ENCODE measurements around the gene CBX7.

The CBX7 gene

GRCh38 chr22:39152511-39153219 is at the start of gene CBX7:
Gene CBX7, minus strand, starts transcription at chr22:39152680. Its CDS starts 236 bp downstream, at chr22:39152444.
- peak; percentile 81 for DNase-seq

GRCh38 chr22:39197578-39197977 is 45.1 kb upstream of the CBX7 start:
- no peak for DNase-seq

GRCh38 chr22:39194098-39194497 is 41.6 kb upstream of the CBX7 start:
- no peak for DNase-seq

- no peak for DNase-seq
Measured at GRCh38 chr22:39188809-39189208, 36.3 kb upstream of the CBX7 start.

- no peak for DNase-seq
Measured at GRCh38 chr22:39185601-39186012, 33.1 kb upstream of the CBX7 start.

- DNase-seq, result no peak
Measured at GRCh38 chr22:39184586-39185577, 32.4 kb upstream of the CBX7 start.

- DNase-seq, result no peak
Measured at GRCh38 chr22:39183991-39184585, 31.6 kb upstream of the CBX7 start.

GRCh38 chr22:39182478-39183030 is 30.1 kb upstream of the CBX7 start:
- no peak for DNase-seq

GRCh38 chr22:39181778-39182177 is 29.3 kb upstream of the CBX7 start:
- DNase-seq, result no peak

- DNase-seq, result no peak
Measured at GRCh38 chr22:39181356-39181755, 28.9 kb upstream of the CBX7 start.

- DNase-seq, result no peak
Measured at GRCh38 chr22:39179841-39180335, 27.4 kb upstream of the CBX7 start.

- DNase-seq, result no peak
Measured at GRCh38 chr22:39179401-39179827, 26.9 kb upstream of the CBX7 start.

- no peak for DNase-seq
Measured at GRCh38 chr22:39178206-39179111, 26.0 kb upstream of the CBX7 start.

- no peak for DNase-seq
Measured at GRCh38 chr22:39177791-39178190, 25.3 kb upstream of the CBX7 start.

GRCh38 chr22:39177456-39177775 is 24.9 kb upstream of the CBX7 start:
- no peak for DNase-seq

GRCh38 chr22:39176714-39177455 is 24.4 kb upstream of the CBX7 start:
- no peak for DNase-seq

- DNase-seq, result peak; percentile 54
Measured at GRCh38 chr22:39176143-39176713, 23.7 kb upstream of the CBX7 start.

GRCh38 chr22:39175353-39176142 is 23.1 kb upstream of the CBX7 start:
- DNase-seq, result no peak

GRCh38 chr22:39174498-39175352 is 22.2 kb upstream of the CBX7 start:
- DNase-seq, result peak; percentile 84
